ENCODE measurements around the gene KLHL28.

The KLHL28 gene

GRCh38 chr14:44960146-44960545, 1.6 kb downstream of the KLHL28 start:
- no peak for DNase-seq

GRCh38 chr14:44959538-44959937, 2.2 kb downstream of the KLHL28 start:
- DNase-seq: no peak

- DNase-seq: no peak
Observed at GRCh38 chr14:44956866-44957265, 4.9 kb downstream of the KLHL28 start.

GRCh38 chr14:44955528-44955927, 6.2 kb downstream of the KLHL28 start:
- DNase-seq: no peak

GRCh38 chr14:44954750-44955149, 7.0 kb downstream of the KLHL28 start:
- no peak for DNase-seq

- no peak for DNase-seq
Observed at GRCh38 chr14:44952391-44953110, 9.2 kb downstream of the KLHL28 start.

GRCh38 chr14:44951051-44951450, 10.7 kb downstream of the KLHL28 start:
- DNase-seq: no peak

GRCh38 chr14:44945264-44945663, 16.5 kb downstream of the KLHL28 start:
- DNase-seq: no peak

- no peak for DNase-seq
Observed at GRCh38 chr14:44944107-44944506, 17.6 kb downstream of the KLHL28 start.

- no peak for DNase-seq
Observed at GRCh38 chr14:44942436-44942835, 19.3 kb downstream of the KLHL28 start.

- DNase-seq: no peak
Observed at GRCh38 chr14:44941591-44941990, 20.2 kb downstream of the KLHL28 start.

GRCh38 chr14:44940944-44941343, 20.8 kb downstream of the KLHL28 start:
- DNase-seq: no peak

- DNase-seq: no peak
Observed at GRCh38 chr14:44940211-44940610, 21.5 kb downstream of the KLHL28 start.

- no peak for DNase-seq
Observed at GRCh38 chr14:44937547-44937946, 24.2 kb downstream of the KLHL28 start.

GRCh38 chr14:44935155-44935554, 26.6 kb downstream of the KLHL28 start:
- DNase-seq: no peak

- DNase-seq: no peak
Observed at GRCh38 chr14:44928793-44929192, 33.0 kb downstream of the KLHL28 start.

- no peak for DNase-seq
Observed at GRCh38 chr14:44914849-44915248, 46.9 kb downstream of the KLHL28 start.

- DNase-seq: no peak
Observed at GRCh38 chr14:44912041-44912869, 49.5 kb downstream of the KLHL28 start.

- DNase-seq: no peak
Observed at GRCh38 chr14:44910821-44911220, 50.9 kb downstream of the KLHL28 start.

- no peak for DNase-seq
Observed at GRCh38 chr14:44901696-44902095, 60.1 kb downstream of the KLHL28 start.

- DNase-seq: no peak
Observed at GRCh38 chr14:44898551-44898950, 63.2 kb downstream of the KLHL28 start.

GRCh38 chr14:44897845-44898151, 63.9 kb downstream of the KLHL28 start:
- DNase-seq: no peak

GRCh38 chr14:44897041-44897844, 64.5 kb downstream of the KLHL28 start:
- DNase-seq: peak; percentile 98 to 99

All from activated CD4-positive, alpha-beta T cell treated with anti-CD3 and anti-CD28 coated beads, Interleukin-2, amount 50 U/mL, for 4 hours (primary cell).